Stimulated activated CD8-positive, alpha-beta memory T cell treated with anti-CD3 and anti-CD28 coated beads, Interleukin-7, amount 100 ng/mL, for 48 hours (primary cell): Measurements from ENCODE around the gene ICAM3.
"Not testable (repeated sequence)": the region's sequence is repeated elsewhere in the genome, so short reads cannot be mapped to it uniquely, and the experiment has no call there.

Experiments
- DNase-seq, 2 donors: peaks; one replicate each; pipeline ENCODE4 v3.0.0-alpha.2; 2020; ENCODE audit warnings: low read depth in 1 of 2; ENCODE audit errors: extremely low read depth in 1 of 2

The ICAM3 gene

DNA sequence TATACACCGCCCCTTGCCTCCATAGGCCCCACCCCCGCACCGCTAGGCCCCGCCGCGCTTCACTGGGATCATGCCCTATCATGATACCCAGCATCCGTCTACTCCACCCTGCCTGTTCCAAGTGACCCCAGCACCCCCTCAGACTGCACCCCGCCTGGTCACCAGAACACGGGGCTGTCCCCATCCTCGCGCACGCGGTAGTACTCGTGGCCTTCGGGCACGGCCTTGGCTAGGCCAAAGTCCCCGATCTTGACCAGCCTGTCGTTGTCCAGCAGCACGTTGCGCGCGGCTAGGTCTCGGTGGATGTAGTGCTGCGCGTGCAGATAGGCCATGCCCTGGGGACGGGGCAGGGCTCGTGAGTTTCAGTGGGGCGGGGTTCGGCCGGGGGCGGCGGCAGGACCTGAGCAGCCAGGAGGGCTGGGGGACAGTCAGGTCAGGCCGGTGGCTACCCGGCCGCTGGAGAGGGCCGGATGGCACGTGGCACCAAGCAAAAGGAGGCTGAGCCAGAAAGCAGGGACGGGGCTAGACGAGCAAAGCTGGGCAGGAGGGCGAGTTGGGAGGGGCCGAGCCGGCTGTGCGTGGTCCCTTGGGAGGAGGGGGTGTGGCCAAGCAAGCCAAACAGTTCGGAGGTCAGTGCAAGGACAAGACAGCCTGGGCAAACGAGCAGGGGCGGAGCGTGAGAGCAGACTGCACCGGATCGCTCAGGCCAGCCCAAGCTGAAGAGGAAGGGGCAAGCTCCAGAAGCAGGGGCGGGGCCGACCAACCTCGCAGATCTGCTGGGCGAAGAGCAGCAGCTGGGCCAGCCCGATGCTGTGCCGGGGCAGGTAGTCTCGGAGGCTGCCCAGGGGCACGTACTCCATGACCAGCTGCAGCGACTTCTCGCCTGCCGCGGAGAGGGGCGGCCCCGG is 13.6 kb upstream of the ICAM3 start:
- no peak for DNase-seq

DNA sequence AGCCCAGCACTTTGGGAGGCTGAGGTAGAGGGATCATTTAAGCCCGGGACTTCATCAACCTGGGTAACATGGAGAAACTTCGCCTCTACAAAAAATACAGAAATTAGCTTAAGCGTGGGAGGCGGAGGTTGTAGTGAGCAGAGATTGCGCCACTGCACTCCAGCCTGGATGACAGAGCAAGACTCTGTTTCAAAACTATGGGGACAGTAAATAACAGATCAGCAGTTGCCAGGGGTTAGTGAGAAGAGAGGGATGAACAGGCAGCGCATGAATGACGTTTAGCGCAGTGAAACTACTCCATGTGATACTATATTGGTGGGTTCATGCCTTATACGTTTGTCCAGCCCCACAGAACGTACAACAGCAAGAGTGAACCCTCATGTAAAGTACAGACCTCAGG is 7.1 kb upstream of the ICAM3 start:
- DNase-seq, result no peak

DNA sequence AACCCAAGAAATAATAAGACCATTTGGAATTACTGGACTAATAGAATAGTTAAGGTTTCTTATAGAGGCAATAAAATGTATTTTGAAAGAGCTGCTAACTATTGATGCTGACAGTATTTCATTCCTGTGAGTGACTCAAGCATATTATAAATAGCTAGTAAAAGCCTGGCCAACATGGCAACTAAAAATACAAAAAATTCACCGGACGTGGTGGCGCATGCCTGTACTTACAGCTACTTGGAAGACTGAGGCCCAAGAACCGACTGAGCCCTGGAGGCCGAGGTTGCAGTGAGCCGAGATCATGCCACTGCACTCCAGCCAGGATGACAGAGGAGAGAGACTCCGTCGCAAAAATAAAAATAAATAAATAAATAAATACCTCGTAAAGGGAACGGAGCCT is 5.4 kb upstream of the ICAM3 start:
- DNase-seq, result no peak

DNA sequence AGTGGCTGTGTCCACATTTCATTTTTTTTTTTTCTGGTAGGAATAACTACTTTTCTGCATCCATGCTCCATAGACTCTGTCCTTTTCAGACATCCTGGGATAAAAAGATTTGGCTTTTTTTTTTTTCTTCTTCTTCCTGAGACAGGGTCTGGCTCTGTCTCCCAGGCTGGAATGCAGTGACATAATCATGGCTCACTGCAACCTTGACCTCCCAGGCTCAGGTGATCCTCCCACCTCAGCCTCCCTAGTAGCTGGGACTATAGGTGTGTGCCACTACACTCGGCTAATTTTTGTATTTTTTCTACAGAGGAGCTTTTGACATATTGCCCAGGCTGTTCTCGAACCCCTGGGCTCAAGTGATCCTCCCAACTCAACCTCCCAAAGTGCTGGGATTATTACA is 4.1 kb upstream of the ICAM3 start:
- no peak for DNase-seq

DNA sequence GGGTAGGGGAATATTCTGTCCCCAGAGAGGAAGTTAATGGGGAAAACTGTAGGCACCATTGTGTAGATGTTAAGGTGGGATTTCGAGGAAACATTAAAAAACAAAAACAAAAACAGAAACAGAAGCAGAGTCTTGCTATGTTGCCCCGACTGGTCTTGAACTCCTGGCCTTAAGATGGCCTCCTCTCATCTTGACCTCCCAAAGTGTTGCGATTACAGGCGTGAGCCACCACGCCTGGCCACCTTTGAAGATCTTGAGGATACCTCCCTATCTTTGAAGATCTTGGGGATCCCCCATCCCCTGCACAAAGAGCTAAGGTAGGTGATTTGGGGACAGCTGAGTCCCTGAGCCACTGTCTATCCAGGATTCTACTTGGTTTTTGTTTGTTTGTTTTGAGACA is 553 bp upstream of the ICAM3 start:
- DNase-seq, result no peak

DNA sequence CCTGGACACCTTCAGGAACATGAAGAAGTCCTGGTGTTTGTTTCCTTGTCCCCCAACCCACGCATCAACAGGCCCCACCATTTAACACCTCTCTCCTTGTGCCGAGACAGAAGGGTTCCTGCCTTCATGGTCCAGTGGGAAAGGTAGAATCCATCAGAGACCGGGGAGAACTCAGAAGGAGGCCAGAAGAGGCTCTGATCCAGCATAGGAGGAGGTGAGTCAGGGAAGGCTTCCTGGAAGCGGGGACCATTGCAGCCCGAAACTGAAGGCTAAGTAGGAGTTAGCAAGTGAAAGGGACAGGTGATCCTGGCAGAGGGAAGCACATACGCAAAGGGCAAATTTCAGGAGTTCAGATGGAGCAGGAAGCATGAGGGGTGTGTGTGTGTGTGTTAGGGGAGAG is 484 bp downstream of the ICAM3 start:
- no peak for DNase-seq

DNA sequence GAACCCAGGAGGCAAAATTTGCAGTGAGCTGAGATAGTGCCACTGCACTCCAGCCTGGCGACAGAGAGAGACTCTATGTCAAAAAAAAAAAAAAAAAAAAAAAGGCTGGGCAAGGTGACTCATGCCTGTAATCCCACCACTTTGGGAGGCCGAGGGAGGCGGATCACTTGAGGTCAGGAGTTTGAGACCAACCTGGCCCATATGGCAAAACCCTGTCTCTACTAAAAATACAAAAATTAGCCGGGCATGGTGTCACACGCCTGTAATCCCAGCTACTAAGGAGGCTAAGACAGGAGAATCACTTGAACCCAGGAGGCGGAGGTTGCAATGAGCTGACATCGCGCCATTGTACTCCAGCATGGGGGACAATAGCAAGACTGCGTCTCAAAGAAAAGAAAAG is 2.7 kb downstream of the ICAM3 start:
- DNase-seq, result not testable (repeated sequence)

DNA sequence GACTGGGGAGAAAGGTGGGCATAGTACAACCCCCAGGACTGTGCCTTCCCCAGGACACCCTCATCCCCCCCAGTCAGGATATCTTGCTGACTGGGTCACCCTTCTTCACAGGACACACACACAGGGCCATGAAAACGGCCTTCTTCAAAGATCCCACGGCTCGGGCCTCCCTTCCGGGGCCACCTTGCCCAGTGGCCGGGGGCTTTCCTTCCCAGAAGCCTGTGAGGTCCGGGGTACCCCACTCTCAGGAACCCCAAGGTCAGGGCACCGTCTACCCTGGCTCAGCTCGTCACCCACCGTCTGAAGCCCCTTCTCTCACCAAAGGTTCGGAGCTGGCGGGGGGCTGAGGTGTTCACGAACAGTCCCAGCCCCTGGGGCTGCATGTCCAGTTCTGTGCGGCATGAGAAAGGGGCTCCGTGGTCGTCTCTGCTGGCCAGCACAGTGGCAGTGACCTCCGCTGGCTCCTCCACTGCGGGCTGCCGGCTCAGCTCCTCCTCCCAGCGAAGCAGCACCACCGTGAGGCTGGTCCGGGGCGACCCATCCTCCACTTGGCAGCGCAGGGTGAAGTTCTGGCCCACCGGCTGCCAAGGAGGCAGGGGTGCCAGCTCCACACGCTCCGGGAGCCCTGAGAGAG is 4.0 kb downstream of the ICAM3 start:
- no peak for DNase-seq

DNA sequence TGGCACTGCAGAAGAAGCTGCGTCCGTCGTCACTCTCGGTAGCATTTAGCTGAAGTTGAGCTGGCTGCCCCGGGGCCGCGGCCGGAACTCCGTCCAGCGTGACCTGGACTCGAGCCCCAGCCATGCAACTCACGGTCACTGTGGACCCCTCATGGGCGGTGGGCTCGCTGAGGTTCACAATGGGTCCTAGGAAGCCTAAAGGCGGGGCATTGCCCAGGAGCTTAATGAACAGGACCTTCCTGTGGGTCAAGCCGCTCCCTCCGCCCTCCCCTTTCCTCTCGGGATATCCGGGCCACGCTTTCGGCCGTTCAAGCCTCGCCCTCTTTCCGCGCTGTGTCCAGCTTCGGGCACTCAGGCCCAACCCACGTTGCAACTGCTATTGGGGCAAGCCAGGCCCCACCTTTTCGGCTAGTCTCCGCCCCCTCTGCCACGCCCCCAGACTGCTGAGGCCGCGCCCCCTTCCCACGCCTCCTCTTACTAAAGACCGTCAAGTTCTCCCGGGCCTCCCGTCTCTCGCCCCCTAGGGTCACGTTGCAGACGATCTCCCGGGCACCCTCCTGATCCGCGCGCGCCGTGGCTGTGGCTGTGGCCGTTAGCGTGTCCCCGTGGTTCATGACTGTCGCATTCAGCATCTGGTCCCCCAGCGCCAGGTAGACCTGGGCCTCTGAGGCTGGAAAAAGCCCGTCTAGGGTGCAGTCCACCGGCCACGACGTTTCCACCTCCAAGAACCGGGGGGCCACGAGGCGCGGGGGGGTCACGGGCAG is 4.7 kb downstream of the ICAM3 start:
- peak in 1 of 2 donors; percentile 38 for DNase-seq

DNA sequence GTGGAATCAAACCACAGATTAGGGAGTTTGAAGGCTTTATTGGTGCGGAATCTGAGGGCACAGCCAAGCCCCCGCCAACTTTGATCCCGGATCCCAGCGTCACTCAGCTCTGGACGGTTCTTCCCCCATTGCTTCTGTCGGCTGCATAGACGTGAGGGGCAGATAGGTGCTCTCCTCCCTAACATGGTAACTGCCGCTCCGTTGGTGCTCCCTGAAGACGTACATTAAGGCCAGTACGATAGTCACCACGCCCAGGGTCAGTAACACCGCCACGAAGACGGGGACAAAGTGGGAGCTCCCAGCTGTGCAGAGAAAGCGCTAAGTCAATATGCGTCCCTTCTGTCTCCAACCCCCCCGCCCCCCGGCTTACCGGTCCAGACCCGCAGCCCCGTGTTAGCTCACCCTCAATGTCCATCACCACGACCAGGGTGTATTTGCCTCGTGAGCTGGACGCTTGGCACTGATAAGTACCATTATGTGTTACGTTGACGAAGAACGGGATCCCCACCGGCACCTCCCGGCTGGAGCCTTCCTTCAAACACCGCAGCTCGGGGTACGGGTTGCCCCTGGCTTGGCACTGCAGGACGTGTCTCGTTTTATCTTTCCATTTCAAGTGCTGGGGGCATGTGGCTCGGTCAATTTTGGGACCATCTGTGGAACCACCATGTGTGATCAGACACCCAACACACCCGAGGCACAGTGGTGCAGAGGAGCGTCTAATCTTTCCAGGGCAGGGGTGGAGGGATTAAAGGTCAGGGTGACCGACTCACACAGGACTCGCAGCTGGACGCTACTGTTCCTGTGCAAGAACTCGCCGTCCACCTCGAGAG is 5.5 kb downstream of the ICAM3 start:
- no peak for DNase-seq

DNA sequence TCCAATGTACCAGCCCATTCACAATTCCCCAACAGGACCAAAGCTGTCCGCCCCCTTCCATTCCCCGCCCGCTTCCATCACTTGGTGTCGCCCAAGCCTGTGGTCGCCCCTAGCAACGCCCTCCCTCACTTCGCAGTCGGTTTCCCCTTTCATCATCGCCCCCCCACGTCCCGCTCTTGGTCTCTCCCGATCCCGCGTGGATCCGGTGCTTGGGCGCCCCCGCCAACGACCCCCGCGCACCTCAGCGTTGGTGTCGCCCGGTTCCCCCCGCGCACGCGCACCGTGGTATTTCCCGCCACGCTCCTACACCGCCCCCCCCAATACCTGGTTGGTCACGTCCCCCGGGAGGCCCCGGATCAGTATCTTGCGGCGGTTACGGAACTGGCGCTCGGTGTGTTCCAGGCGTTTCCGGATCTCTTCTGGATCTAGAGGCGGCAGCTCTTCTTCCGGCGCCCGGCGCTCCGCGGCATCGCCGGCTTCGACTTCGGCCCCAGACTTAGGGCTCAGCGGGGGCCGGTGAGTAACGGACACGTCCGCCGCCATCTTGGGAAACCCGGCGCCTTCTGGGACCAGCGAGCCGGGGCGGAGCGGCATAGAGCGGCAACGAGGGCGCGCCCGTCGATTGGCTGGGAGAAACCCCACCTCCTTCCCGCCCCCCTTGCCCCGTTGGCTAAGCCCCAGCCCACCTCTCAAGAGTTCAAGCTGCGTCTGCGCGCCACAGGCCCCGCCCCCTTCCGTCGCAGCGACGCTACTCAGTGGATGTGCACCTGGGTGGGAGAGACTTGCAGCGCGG is 6.3 kb downstream of the ICAM3 start, which contains the start of gene RAVER1:
RAVER1 (minus strand) TSS at position 565 of the 793 bp plus-strand sequence; CDS start at position 543, 22 bp downstream.
- peak; percentile 97 to 98 for DNase-seq

DNA sequence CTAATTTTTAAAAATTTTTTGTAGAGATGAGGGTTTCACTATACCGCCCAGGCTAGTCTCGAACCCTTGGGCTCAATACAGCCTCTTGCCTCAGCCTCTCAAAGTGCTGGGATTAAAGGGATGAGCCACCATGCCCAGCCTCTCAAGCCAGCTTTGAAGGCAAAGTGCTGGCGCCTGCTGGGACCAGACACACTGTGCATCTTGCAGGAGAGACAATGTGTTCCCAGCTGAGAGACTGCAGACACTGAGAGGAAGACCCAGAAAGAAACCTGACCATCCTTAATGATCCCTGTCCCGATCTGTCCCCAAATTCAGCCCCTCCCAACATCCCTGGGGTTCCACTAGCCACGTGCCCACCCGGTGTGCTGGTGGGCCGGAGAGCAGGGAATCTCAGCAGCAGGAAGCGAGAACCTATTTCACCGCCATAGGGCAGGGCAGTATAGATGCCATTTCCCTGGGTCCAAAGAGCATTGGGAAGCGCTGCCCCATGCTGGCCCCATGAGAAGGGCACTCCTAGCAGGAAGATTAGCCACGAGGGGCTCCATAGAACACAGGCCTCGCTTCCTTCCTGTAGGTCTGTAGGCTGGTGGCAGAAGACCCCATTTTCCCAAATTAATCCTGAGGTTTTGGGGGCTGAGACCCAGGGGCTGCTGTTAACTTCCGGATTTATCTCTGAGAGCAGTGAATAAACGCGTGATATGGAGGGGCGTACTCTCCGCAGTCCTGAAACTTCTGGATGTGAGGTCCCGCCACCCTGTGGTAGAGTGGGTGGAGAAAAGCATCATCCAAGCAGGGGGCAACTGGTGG is 7.1 kb downstream of the ICAM3 start:
- no peak for DNase-seq

DNA sequence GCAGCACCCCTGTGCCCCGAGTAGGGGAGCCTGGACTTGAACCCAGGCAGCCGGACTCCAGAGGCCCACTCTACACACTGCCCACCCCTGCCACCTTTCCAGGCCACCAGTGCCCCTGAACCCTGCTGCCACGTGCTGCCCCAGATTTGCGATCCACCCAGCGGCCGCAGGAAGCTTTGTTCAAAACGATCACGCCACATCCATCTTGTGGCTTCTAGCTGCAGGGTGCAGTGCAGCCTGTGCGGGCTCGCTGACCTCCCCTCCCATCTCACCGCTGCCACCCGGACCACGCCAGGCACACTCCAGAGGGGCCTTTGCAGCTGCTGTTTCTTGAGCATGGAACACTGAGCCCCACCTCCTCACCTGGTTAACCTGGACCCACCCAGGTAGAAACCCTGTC is 9.9 kb downstream of the ICAM3 start:
- no peak for DNase-seq

DNA sequence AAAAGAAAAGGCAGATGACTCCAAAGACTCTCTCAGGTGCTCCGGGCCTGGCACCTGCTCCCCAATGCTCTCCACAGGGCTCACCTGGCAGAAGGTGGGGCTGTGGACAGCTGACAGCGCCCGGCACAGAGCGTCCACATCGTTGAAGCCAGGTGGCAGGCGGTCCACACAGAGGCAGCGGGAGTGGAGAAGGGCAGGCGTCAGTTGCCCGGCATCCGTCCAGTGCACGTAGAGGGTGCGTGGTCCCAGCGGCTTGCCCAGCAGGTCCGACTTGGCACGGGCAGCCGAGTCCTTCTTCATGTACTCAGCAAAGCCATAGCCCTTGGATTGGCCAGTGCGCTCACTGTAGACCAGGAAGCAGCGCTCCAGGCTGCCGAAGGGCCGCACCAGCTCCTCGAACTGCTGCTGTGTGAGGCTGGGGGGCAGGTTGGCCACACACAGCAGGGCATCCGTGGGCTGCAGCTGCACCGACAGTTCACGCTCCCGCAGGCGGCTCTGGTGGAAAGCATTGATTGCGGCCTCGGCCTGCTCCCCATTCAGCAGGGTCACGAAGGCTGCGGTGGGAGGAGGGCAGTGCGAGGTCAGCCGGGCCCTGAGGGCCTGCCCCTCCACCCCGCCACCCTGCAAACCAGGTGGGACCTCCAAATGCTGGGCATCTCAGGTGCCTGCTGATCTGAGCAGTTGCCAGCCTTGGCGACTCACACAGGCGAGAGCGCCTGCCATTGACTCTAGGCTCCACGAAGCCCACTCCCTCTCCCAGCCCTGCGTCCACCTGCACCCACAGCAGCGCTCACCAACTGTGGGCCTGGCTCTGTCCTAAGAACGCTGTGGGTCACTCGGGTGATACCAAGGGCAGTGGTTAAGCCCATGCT is 10.6 kb downstream of the ICAM3 start:
- DNase-seq, result no peak

DNA sequence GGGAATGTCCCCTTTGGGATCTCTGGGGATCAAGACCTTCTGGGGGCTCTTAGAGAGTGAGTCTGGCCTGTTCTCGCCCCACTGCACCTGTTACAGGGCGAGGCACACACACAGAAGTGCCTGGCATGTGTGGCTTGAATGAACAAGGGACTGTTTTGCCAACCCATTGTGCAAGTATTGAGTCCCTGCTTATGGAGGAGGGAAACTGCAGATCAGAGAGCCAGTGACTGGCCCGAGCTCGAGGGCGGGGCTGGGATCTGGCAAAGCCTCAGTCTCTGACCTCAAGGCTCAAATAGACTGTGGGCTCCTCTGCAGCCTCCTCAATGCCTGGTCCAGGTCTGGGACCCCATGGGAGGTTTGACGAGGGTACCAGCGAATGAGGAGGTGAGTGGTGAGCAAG is 11.6 kb downstream of the ICAM3 start:
- DNase-seq, result no peak

DNA sequence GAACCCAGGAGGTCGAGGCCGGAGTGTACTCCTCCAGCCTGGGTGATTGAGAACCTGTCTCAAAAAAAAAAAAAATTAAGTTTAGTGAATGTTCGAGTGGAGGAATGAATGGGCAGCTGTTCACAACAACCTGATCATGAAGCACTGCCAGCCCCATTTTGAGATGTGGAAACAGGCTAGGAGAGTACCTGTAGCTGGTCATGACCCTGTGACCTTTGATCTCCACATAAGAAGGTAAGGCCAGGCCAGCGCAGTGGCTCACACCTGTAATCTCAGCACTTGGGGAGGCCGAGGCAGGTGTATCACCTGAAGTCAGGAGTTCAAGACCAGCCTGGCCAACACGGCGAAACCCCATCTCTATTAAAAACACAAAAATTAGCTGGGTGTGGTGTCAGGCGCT is 13.7 kb downstream of the ICAM3 start:
- DNase-seq, result no peak

DNA sequence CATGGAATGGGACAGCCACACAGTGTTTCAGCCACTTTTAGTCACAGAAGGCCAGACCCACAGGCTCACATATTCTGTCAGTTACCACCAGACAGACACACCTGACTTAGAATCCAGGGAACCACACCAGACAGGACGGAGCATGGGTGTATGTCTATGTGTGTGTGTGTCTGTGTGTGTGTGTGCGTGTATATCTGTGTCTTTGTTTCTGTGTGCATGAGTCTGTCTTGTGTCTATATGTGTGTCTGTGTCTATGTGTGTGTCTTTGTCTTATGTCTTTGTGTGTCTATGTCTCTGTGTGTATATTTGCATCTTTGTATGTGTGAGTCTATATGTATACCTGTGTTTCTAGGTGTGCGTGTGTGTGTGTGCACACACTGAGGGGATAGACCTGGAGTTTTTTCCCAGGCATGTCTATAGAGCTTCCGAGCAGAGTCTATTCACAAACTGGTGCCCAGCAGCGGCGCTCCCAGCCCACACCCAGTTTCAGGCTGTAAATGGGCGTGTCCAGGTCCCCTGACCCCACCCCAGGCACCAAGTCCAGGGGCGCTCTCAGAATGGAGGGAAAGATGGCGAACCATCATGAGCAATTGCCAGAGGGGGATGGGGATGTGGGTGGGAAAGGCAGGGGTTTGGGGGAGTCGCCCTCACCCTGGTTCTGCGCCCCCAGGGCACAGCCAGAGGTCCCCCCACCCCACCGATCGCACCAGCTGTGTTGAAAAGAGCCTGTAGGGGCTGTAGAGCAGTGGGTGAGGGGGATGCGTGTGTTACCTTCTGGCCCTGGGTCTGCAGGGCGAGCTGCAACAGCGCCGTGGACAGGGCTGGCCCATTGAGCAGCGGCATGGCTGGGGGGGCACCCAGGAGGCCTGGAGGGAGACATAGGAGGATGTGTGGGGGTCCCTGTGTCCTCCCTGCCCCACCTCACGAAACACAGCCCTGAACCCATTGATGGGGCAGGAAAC is 17.3 kb downstream of the ICAM3 start:
- no peak for DNase-seq
